Calu3 (cell line): Measurements from ENCODE around the gene PRSS1. TPM values are rescaled to one million over a fixed set of nuclear protein-coding genes. Genes with fewer than 3 reads are reported as not detected.

ENCODE experiments used
- BruUV-seq: library from RNA; stranded (reverse); fragments of 400-500 nt; replicated peaks from 2 replicates; lab custom pipeline; 2021; lab: Mats Ljungman, UMichigan
- CTCF ChIA-PET: fragments of 300-600 bp; sonication (Branson Sonifier 250); formaldehyde crosslinking; loops from one replicate; lab custom pipeline; 2022; ENCODE audit warnings: antibody characterized with exemption; lab: Charles Lee
- DNase-seq: peaks from one replicate; pipeline ENCODE4 v3.0.0; 2022
- H3K27ac Mint-ChIP-seq: one replicate; pipeline ENCODE4 v1.8.0; 2022; ENCODE audit warnings: mixed read lengths; ENCODE audit not compliant: unreplicated experiment
- H3K27me3 Mint-ChIP-seq: one replicate; pipeline ENCODE4 v1.8.0; 2022; ENCODE audit warnings: mixed read lengths; ENCODE audit not compliant: unreplicated experiment
- H3K36me3 Mint-ChIP-seq: one replicate; pipeline ENCODE4 v1.8.0; 2022; ENCODE audit warnings: mild to moderate bottlenecking, moderate library complexity, mixed read lengths; ENCODE audit not compliant: insufficient read depth, unreplicated experiment
- H3K4me1 Mint-ChIP-seq: one replicate; pipeline ENCODE4 v1.8.0; 2022; ENCODE audit warnings: mild to moderate bottlenecking, low read depth, mixed read lengths; ENCODE audit not compliant: unreplicated experiment
- H3K4me3 Mint-ChIP-seq: one replicate; pipeline ENCODE4 v1.8.0; 2022; ENCODE audit warnings: mild to moderate bottlenecking, low read depth, moderate library complexity, mixed read lengths; ENCODE audit not compliant: unreplicated experiment
- H3K9me3 Mint-ChIP-seq: one replicate; pipeline ENCODE4 v1.8.0; 2022; ENCODE audit warnings: low read depth, mixed read lengths; ENCODE audit not compliant: unreplicated experiment
- intact Hi-C: fragments of 100-400 bp; cut with micrococcal nuclease; formaldehyde crosslinking; loops from one replicate; pipeline ENCODE4 v1.10.0; 2022; ENCODE audit not compliant: unreplicated experiment
- total RNA-seq: library from RNA; stranded (reverse); gene quantifications from 2 replicates; pipeline ENCODE4 v1.2.3, GENCODE V29; 2022
- TF ChIP-seq, protein P1 (sequence below): fragments of 200-600 bp; IDR thresholded peaks from one replicate; pipeline ENCODE4 v1.8.0; 2022; ENCODE audit warnings: antibody characterized with exemption; ENCODE audit not compliant: unreplicated experiment

The PRSS1 gene
- total RNA-seq, 1 experiment from 2014 or later = 16.8 TPM

DNA sequence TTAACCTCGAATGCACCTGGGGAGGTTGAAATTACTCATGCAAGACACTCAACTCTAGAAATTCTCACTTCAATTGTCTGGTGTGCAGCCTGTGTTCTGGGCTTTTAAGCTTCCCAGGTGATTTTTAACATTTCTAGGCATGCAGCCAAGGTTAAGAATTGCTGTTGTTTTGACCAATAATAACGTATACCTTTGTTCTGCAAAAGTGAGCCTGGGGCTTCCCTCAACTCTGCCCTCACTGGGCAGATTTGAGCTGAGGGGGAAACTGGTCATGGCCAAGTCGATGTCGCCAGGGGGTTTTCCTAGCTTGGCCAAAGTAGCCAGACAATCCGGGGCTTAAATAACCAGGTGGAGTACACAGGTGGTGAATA lies 22.1 kb downstream of the PRSS1 start:
- Mint-ChIP-seq H3K9me3 (no peaks in the 10 kb centered on the region), H3K4me3 (no peak overlapping the region), H3K27me3 (peaks cover 90% of the 10 kb centered on the region), H3K27ac (no peak overlapping the region), H3K36me3 (no peaks in the 10 kb centered on the region), H3K4me1 (peaks cover 22% of the 10 kb centered on the region)
- no TSS peak for BruUV-seq
- no peak for DNase-seq
- intact Hi-C loops = no loop called here
- CTCF ChIA-PET = interaction anchor here (1.2 to 1.6 kb wide), 2 partner anchors 12 to 59 kb away, joined by 3 to 8 read pairs; no protein-coding TSS in a partner anchor
- TF ChIP-seq, protein P1, sequence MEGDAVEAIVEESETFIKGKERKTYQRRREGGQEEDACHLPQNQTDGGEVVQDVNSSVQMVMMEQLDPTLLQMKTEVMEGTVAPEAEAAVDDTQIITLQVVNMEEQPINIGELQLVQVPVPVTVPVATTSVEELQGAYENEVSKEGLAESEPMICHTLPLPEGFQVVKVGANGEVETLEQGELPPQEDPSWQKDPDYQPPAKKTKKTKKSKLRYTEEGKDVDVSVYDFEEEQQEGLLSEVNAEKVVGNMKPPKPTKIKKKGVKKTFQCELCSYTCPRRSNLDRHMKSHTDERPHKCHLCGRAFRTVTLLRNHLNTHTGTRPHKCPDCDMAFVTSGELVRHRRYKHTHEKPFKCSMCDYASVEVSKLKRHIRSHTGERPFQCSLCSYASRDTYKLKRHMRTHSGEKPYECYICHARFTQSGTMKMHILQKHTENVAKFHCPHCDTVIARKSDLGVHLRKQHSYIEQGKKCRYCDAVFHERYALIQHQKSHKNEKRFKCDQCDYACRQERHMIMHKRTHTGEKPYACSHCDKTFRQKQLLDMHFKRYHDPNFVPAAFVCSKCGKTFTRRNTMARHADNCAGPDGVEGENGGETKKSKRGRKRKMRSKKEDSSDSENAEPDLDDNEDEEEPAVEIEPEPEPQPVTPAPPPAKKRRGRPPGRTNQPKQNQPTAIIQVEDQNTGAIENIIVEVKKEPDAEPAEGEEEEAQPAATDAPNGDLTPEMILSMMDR = no peak

DNA sequence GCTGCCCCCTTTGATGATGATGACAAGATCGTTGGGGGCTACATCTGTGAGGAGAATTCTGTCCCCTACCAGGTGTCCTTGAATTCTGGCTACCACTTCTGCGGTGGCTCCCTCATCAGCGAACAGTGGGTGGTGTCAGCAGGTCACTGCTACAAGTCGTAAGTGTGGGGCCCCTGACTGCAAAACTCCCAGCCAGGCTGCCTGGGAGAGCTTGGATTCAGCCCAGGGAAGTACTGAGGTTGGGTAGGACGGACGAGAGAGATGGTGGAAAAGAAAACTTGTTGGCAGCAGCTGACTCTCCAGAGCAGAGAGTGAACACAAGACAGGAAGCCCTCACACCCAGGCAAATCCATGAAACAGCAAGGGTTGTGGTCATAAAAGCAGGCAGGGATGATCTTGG lies 22.8 kb downstream of the PRSS1 start:
- no peak for DNase-seq
- TF ChIP-seq, protein P1 = no peak
- H3K4me3 Mint-ChIP-seq = no peak overlapping the region
- intact Hi-C loops = no loop called here
- H3K4me1 Mint-ChIP-seq = peaks cover 22% of the 10 kb centered on the region
- no peak overlapping the region for H3K27ac Mint-ChIP-seq
- H3K27me3 Mint-ChIP-seq = peaks cover 89% of the 10 kb centered on the region
- CTCF ChIA-PET = interaction anchor here (1.6 kb wide), 1 partner anchor 11 kb away, joined by 8 read pairs; no protein-coding TSS in a partner anchor
- BruUV-seq = no TSS peak
- no peaks in the 10 kb centered on the region for H3K9me3 Mint-ChIP-seq
- no peaks in the 10 kb centered on the region for H3K36me3 Mint-ChIP-seq

DNA sequence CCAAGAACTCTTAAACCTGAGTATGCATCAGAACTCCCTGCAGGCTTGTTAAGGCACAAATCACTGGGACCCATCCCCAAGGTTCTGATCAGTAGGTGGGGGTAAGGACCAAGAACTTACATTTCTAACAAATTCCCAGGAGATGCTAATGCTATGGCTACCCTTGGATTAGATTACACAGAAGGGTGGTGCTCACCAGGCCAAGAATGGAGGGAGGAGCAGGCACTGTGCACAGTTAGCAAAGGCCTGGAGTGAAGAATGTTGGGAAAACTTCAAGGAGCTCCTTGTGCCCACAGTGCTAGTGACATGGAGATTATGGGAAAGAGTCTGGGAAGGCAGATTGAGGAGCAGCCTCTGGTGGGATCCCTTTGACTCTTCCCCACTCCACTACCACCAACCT lies 23.4 kb downstream of the PRSS1 start:
- CTCF ChIA-PET = no interaction called here
- no peak for DNase-seq
- H3K9me3 Mint-ChIP-seq = no peaks in the 10 kb centered on the region
- peaks cover 22% of the 10 kb centered on the region for H3K4me1 Mint-ChIP-seq
- H3K27ac Mint-ChIP-seq = no peak overlapping the region
- intact Hi-C loops = no loop called here
- BruUV-seq = no TSS peak
- TF ChIP-seq, protein P1 = no peak
- no peaks in the 10 kb centered on the region for H3K36me3 Mint-ChIP-seq
- peaks cover 83% of the 10 kb centered on the region for H3K27me3 Mint-ChIP-seq
- no peak overlapping the region for H3K4me3 Mint-ChIP-seq

DNA sequence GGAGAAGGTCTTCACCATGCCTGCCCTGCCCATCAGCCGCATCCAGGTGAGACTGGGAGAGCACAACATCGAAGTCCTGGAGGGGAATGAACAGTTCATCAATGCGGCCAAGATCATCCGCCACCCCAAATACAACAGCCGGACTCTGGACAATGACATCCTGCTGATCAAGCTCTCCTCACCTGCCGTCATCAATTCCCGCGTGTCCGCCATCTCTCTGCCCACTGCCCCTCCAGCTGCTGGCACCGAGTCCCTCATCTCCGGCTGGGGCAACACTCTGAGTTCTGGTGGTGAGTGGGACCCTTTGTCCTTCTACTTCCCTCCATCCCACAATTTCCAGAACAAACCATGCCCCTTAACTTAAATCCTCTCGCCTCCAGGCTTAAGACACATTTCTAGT lies 24.0 kb downstream of the PRSS1 start:
- no peak for DNase-seq
- Mint-ChIP-seq H3K4me1 (peaks cover 22% of the 10 kb centered on the region), H3K27ac (no peak overlapping the region), H3K27me3 (peaks cover 83% of the 10 kb centered on the region), H3K36me3 (no peaks in the 10 kb centered on the region), H3K9me3 (no peaks in the 10 kb centered on the region), H3K4me3 (no peak overlapping the region)
- TF ChIP-seq, protein P1 = no peak
- no TSS peak for BruUV-seq
- CTCF ChIA-PET = no interaction called here
- intact Hi-C loops = no loop called here
